IPS-20b (cell line): Measurements from ENCODE around the gene THAP3.
"Not testable (repeated sequence)": the region's sequence is repeated elsewhere in the genome, so short reads cannot be mapped to it uniquely, and the experiment has no call there.

Source experiments
- H3K27ac ChIP-seq: one replicate; pipeline ENCODE4 v1.5.1; 2013; ENCODE audit warnings: low read length
- H3K27me3 ChIP-seq: 2 replicates; pipeline ENCODE4 v1.6.1; 2013; ENCODE audit warnings: mild to moderate bottlenecking, low read length, inconsistent platforms; ENCODE audit not compliant: insufficient read depth
- H3K36me3 ChIP-seq: 2 replicates; pipeline ENCODE4 v1.6.1; 2013; ENCODE audit warnings: low read depth, mild to moderate bottlenecking, inconsistent platforms, low read length, moderate library complexity; ENCODE audit not compliant: insufficient read depth
- H3K4me1 ChIP-seq: 2 replicates; pipeline ENCODE4 v1.6.1; 2013; ENCODE audit warnings: mild to moderate bottlenecking, control low read depth, inconsistent platforms, low read length, moderate library complexity; ENCODE audit not compliant: insufficient read depth
- H3K4me3 ChIP-seq: 2 replicates; pipeline ENCODE4 v1.5.1; 2013; ENCODE audit warnings: mild to moderate bottlenecking, low read length, inconsistent platforms
- H3K9ac ChIP-seq: 2 replicates; pipeline ENCODE4 v1.6.1; 2013; ENCODE audit warnings: low read depth, mild to moderate bottlenecking, inconsistent platforms, low read length, moderate library complexity
- H3K9me3 ChIP-seq: 2 replicates; pipeline ENCODE4 v1.6.1; 2013; ENCODE audit warnings: mild to moderate bottlenecking, low read depth, low read length, inconsistent platforms; ENCODE audit not compliant: insufficient read depth

THAP3 gene

GRCh38 chr1:6593810-6594209 lies 30.9 kb upstream of the THAP3 start:
- H3K4me3 ChIP-seq, result no peak overlapping the region
- no peaks in the 10 kb centered on the region for H3K27me3 ChIP-seq
- H3K9me3 ChIP-seq, result no peaks in the 10 kb centered on the region
- H3K4me1 ChIP-seq, result no peaks in the 10 kb centered on the region
- H3K27ac ChIP-seq, result no peak overlapping the region
- no peak overlapping the region for H3K9ac ChIP-seq
- peaks cover 95% of the 10 kb centered on the region for H3K36me3 ChIP-seq

GRCh38 chr1:6594977-6595740 lies 29.5 kb upstream of the THAP3 start:
- H3K27me3 ChIP-seq, result no peaks in the 10 kb centered on the region
- H3K9ac ChIP-seq, result no peak overlapping the region
- H3K9me3 ChIP-seq, result no peaks in the 10 kb centered on the region
- H3K4me3 ChIP-seq, result no peak overlapping the region
- peaks cover 86% of the 10 kb centered on the region for H3K36me3 ChIP-seq
- no peak overlapping the region for H3K27ac ChIP-seq
- H3K4me1 ChIP-seq, result peaks cover 2% of the 10 kb centered on the region

- Histone ChIP-seq H3K4me3 (no peak overlapping the region), H3K36me3 (peaks cover 76% of the 10 kb centered on the region), H3K4me1 (peaks cover 2% of the 10 kb centered on the region), H3K9ac (no peak overlapping the region), H3K9me3 (no peaks in the 10 kb centered on the region), H3K27ac (no peak overlapping the region), H3K27me3 (peaks cover 5% of the 10 kb centered on the region; the same call in 1 of the 2 replicates)
Measured at GRCh38 chr1:6596351-6596750, 28.3 kb upstream of the THAP3 start.

DNA sequence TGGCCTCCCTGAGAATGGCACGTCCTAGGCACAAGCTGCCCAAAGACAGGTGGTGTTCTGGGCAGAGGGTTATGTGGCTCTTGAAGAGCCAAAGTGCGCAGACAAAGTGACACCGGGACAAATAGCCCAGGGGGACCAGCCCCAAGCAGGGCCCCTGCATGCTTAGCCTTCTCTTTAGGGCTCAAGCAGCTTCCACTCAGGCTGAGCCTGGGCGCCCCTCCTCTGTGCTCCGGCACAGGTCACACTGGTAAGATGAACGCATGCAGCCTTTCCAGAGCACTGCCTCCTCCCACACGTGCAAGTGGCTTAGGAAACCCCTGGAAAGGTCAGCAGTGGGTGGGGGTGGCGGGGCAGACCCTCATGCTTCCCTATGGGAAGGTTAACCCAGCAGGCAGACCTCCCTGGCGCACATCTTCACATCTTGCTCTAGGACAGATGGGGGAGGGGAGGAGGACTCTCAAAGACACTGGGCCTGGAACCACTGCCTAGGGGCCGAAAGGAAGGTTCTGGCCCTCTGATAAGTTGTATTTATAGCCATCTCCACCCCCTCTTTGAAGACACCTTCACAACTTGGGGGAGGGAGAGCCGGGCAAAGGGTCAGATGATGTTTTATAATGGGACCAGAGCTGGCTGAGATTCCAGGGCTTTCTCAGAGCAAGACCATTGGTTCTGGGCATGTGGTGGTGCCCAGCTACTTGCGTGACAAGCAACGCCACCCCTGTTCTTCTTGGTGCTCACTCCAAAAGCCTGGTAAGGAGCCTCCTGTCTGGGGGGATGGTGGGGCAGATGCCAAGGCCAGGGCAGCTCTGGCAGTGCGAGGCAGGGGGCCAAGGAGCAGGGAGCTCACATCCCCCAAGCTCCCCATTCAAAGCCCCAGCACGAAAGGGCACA lies 27.5 kb upstream of the THAP3 start:
- Histone ChIP-seq H3K4me1 (peaks cover 2% of the 10 kb centered on the region), H3K4me3 (no peak overlapping the region), H3K9ac (no peak overlapping the region), H3K9me3 (no peaks in the 10 kb centered on the region), H3K36me3 (peaks cover 68% of the 10 kb centered on the region), H3K27me3 (peaks cover 13% of the 10 kb centered on the region; the same call in 1 of the 2 replicates), H3K27ac (no peak overlapping the region)

- H3K9me3 ChIP-seq, result no peaks in the 10 kb centered on the region
- no peak overlapping the region for H3K9ac ChIP-seq
- no peak overlapping the region for H3K27ac ChIP-seq
- H3K36me3 ChIP-seq, result peaks cover 62% of the 10 kb centered on the region
- H3K27me3 ChIP-seq, result peaks cover 13% of the 10 kb centered on the region; the same call in 1 of the 2 replicates
- peaks cover 2% of the 10 kb centered on the region for H3K4me1 ChIP-seq
- no peak overlapping the region for H3K4me3 ChIP-seq
Measured at GRCh38 chr1:6597777-6598131, 26.9 kb upstream of the THAP3 start.

DNA sequence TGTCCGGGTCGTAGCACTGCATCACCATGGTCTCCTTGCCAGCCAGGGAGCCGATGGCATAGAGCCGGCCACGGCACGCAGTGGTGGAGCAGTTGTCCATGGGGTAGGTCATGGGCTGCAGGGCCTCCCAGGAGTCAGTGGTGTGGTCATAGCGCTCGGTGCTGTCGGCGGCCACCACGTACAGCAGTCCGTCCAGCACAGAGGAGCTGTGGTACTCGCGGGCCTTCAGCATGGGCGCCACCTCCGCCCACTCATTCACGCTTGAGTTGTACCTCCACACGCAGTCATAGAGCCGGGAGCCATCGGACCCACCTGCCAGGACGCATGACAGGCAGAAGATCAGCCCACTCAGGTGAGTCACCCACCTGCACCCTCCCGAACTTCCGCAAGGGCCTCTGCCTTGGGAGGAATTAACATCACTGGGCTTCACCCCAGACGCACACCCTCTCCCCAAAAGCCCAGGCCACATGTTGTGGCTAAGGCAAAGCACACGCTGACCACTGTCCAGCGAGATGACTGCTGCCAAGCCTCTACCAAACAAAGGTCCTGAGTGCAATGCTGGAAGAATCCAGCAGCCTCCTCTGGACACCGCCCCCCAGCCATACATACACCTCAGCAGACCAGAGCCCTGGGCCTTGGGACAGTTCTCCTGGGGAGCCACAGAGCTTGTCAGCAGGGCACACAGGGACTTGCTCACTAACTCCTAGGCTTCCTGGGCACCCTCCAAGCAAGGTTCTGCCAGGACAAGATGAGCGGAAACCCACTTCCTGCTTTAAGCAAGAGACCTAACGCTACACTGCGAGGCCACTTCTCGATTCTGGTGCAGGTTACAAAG lies 25.3 kb upstream of the THAP3 start:
- H3K9ac ChIP-seq, result no peak overlapping the region
- H3K4me1 ChIP-seq, result peaks cover 10% of the 10 kb centered on the region
- H3K36me3 ChIP-seq, result peaks cover 46% of the 10 kb centered on the region
- H3K27me3 ChIP-seq, result peaks cover 13% of the 10 kb centered on the region; the same call in 1 of the 2 replicates
- no peaks in the 10 kb centered on the region for H3K9me3 ChIP-seq
- H3K27ac ChIP-seq, result no peak overlapping the region
- H3K4me3 ChIP-seq, result 0 out of 2 replicates have a peak overlapping the region, but pooled peaks have one; percentile 35

DNA sequence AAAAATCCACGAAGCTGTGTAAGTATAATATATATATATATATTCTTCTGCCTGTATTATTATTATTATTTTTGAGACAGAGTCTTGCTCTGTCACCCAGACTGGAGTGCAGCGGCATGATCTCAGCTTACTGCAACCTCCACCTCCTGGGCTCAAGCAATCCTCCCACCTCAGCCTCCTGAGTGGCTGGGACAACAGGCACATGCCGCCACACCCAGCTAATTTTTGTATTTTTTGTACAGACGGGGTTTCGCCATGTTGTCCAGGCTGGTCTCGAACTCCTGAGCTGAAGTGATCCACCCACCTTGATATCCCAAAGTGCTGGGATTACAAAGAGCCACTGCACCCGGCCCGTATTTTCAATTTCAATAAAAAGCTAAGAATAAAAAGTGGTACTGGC lies 24.7 kb upstream of the THAP3 start:
- H3K9me3 ChIP-seq, H3K27ac ChIP-seq: not testable (repeated sequence)
- peak overlapping the region; percentile 93 for H3K4me3 ChIP-seq
- peaks cover 39% of the 10 kb centered on the region for H3K36me3 ChIP-seq
- peaks cover 12% of the 10 kb centered on the region for H3K4me1 ChIP-seq
- peak overlapping the region; percentile 84; the same call in 1 of the 2 replicates for H3K9ac ChIP-seq
- peaks cover 13% of the 10 kb centered on the region; the same call in 1 of the 2 replicates for H3K27me3 ChIP-seq

DNA sequence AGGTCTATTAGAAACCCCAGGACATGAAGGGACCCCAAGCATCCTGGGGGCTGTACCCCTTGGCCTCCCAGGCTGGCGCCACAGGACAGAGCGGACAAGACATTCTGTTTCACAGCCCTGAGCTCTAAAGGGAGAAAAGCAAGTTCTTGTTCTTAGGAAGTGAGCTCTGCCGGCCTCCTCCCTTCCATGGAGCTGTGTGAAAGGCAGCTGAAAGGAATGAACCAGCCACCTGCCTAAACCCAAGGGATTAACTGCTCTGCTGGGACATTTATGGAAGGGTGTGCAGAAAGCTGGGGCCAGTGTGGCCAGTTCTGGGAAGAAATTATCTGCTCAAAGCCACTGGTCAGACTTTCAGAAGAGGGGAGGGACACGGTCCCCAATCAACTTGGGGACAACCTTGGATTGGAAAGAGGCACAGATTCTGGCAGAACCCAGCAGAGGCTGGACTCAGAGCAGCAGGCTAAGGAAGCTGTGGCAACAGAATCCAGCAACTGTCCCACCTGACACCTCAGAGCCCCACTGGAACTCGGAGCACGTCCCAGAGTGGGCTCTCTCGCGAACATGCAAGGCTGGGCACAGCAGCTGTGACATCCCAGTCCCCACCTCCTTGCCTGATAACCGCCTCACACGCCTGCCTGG lies 24.1 kb upstream of the THAP3 start:
- peaks cover 13% of the 10 kb centered on the region; the same call in 1 of the 2 replicates for H3K27me3 ChIP-seq
- peaks cover 34% of the 10 kb centered on the region for H3K36me3 ChIP-seq
- H3K4me3 ChIP-seq, result peak overlapping the region; percentile 93
- peaks cover 12% of the 10 kb centered on the region for H3K4me1 ChIP-seq
- no peaks in the 10 kb centered on the region for H3K9me3 ChIP-seq
- H3K9ac ChIP-seq, result peak overlapping the region; percentile 84
- no peak overlapping the region for H3K27ac ChIP-seq

GRCh38 chr1:6601049-6601922 lies 23.4 kb upstream of the THAP3 start:
- H3K4me3 ChIP-seq, result peak overlapping the region; percentile 93
- peaks cover 26% of the 10 kb centered on the region for H3K36me3 ChIP-seq
- no peak overlapping the region for H3K27ac ChIP-seq
- peaks cover 13% of the 10 kb centered on the region; the same call in 1 of the 2 replicates for H3K27me3 ChIP-seq
- H3K9ac ChIP-seq, result peak overlapping the region; percentile 84
- peaks cover 12% of the 10 kb centered on the region for H3K4me1 ChIP-seq
- H3K9me3 ChIP-seq, result no peaks in the 10 kb centered on the region

- Histone ChIP-seq H3K4me3 (peak overlapping the region; percentile 93), H3K4me1 (peaks cover 12% of the 10 kb centered on the region), H3K27me3 (peaks cover 13% of the 10 kb centered on the region; the same call in 1 of the 2 replicates), H3K9ac (peak overlapping the region; percentile 84), H3K27ac (no peak overlapping the region), H3K36me3 (peaks cover 18% of the 10 kb centered on the region), H3K9me3 (no peaks in the 10 kb centered on the region)
Measured at GRCh38 chr1:6601923-6602668, 22.6 kb upstream of the THAP3 start.
